Stimulated activated CD8-positive, alpha-beta memory T cell treated with anti-CD3 and anti-CD28 coated beads, Interleukin-4, amount 100 ng/mL, for 4 hours (primary cell): ENCODE measurements around the gene NTN1.
"Not testable (repeated sequence)": the region's sequence is repeated elsewhere in the genome, so short reads cannot be mapped to it uniquely, and the experiment has no call there.

Experiments used
- DNase-seq, 2 donors: peaks; one replicate each; pipeline ENCODE4 v3.0.0-alpha.2; 2020; ENCODE audit warnings: low read depth in 2 of 2, low spot score in 1 of 2

The NTN1 gene

DNA sequence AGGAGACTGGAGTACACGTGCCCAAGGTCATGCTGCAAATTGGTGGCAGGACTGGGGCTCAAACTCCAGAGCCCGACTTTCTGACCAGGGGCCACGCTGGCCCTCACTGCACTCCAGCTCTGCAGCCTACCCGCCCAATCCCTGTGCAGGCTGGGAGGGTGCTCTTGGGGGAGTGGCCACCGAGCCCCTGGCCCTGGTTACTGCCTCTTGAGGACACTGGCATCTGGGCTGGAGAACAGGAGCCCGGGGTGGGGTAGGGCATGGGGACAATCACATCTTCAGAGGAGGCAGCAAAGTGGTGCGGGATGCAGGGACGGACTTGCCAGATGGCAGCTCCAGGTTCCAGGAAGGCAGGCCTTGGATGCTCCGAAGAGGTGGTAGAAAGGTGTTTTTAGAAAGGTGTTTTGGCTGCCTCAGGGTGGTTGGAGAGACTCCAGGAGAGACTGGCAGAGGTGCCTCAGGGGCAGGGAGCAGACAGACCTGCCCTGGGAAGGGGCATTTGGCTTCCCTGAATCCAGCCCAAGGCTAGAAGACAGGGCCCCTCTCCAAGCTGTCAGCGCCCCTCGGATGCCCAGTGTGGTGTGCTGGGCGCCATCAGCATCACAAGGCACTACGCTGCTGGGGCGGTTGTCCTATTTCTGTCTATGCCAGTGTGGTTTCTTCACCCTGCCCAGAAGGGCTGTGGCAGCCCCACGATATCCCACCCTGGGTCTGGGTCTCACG is 220.6 kb downstream of the NTN1 start:
- no peak for DNase-seq

DNA sequence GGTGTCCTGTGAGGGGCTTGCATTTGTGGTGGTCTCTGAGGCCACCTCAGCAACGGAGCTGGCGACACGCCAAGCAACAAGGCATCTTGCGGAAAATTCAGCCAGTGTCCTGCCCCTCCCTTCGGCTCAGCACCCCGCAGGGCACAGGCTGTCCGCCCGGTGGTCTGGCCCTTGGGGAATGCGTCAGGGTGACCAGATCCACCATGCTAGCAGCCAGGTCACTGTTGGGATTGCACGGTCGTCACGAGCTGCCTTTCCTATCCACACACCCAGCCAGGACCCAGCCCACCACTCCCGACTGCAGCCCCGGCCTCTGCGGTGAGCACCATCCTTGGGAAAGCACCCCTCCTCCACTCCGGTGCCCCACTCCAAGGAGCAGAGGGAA is 221.2 kb downstream of the NTN1 start:
- no peak for DNase-seq

DNA sequence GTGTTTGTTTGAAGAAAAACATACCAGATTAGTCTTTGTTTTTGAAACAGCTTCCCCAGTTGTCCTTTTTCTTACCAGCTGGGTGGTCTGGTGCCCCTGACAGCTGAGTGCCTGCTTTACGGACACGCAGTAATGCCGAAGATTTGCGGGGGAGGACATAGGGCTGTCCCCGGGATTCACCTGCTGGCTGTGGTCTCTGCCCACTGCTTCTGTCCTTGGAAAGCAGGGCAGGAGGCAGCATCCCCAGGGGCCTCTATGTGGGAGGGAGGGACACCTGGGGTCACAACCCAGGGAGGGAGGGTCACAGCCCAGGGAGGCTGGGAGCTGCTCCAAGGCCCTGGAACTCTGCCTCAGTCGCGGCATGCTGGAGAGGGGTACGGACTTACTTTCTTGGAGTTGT is 221.7 kb downstream of the NTN1 start:
- no peak for DNase-seq

DNA sequence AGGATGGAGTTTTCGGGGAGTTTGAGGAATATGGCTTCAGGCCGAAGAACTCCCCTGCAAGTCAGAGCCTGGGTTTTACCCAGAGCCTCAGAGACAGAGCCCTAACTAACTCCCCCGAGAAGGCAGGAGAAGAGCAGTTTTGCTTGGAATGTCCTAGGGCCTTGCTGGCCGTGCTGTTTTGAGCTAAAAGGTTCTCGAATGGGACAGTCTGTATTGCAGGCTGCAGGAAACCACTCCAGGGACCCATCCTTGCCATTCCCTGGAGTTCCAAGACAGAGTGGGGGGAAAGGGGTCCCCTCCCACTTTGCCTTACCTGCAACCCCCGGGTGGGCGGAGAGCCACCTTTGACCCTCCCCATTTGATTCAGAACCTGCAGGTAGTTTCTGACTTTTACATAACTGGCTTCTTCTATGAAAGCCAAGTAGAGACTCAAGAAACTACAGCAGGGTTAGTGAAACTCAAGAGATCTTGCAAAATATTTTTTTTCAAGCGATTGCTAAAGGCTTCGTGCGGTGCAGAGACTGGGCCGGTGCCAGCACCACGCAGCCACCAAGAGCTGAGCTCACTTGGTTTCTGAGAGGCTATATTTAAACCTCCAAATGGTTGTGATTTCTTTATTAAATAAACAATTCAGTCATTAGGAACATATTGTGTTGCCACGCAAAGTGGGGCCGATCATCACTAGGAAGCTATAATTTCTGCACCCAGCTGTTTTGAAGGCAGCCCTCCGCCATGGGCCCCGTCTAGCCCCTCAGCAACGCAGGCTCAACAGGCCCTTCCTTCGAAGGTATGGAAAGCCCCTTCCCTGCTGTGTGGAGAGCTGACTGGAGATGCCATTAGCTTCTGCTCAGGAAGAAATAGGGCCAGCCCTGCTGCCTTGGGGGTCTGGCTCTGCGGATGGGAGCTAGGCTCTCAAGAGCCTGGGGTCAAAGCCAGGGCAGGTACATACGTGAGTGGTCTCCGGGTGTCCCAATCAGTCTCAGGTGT is 223.0 kb downstream of the NTN1 start:
- DNase-seq, result no peak

DNA sequence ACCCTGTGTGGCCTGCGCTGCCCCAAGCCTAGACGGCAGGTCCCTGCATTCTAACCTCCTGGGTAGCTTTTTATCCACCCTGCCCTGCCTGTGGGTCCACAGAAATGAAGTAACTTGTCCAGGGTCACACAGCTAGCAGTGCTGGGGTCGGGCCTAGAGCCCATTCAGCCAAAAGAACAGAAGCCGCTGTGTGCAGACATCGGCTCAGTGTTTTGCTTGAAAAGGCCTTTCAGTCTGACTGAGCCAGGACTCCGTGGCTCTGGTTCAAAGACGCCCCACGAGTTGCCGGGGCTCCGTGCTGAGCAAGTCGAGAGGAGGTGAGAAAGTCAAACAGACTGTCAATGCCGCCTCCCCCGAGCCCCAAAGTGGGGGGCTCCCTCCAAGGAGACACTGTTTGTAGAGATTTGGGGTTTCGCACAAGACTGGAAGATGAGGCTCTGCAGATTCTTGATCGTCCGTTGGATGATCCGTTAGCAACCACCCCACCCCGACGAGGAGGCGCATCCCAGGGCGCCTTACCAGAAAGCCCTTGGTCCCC is 226.2 kb downstream of the NTN1 start:
- no peak for DNase-seq

DNA sequence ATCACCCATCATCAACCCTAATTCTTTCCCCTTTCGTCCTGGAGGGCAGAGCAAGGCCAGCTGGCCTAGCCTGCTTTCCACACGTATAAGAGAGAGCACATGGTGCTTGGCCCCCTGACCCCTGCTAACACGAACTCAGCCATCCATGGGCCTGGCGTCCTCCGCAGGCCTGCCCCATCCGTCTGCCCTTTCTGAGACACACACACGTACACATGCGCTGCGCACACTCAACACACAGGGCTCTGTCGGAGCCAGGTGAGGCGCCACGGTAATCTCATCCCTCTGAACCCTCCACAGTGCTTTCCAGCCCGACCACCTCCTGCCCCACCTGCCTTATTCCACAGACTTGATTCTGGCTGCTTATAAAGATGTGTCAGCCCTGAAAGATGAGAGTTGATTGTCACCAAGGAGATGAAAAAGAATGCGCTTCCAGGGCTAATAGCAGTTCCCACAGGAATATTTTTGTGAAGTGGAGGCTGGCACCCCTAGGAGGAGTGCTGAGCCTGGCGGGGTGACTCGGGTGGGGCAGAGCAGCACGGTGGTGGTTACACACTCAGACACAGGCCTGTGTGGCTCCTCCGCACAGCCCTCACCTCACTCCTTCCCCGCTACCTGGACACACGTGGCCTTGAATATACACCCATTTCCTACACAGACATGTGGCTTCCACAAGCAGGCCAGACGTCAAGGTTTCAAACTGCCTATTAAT is 228.1 kb downstream of the NTN1 start:
- no peak for DNase-seq

DNA sequence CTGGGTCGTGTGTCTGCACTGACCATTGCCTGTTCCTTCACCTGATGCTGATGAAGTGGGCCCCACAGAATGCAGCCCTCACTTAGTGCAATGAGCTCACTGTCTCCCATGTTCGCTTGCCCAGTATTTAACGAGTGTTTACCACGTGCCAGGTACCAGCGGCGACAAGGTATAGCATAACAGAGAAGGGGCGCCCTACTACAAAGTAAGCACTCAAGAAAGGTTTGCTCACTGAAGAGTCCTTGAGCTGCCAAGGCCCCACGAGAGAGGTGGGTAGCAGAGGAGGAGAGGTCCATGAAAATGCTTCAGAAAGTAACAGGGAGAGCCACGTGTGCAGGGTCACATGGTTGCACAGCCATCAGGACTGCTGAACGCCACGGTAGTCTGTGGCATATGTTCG is 230.0 kb downstream of the NTN1 start:
- DNase-seq, result no peak

DNA sequence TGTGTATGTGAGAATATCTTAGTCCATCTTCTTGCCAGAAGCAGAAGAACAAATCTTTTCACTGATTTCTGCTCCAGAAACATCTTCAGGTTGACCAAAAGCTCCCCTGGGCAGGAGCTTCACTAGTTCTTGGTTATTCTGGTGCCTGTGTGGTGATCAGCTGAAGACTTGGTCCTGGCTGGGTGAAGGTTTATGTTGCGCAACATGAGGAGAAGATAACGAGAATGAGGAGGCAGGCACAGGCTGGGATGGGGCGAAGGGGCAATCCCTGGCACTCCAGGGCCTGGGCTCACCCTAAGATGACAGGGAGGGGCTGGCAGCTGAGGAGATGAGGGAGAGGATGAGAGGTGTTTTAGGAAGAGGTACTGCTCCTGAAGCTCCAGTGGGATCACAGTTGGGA is 232.0 kb downstream of the NTN1 start:
- no peak for DNase-seq

DNA sequence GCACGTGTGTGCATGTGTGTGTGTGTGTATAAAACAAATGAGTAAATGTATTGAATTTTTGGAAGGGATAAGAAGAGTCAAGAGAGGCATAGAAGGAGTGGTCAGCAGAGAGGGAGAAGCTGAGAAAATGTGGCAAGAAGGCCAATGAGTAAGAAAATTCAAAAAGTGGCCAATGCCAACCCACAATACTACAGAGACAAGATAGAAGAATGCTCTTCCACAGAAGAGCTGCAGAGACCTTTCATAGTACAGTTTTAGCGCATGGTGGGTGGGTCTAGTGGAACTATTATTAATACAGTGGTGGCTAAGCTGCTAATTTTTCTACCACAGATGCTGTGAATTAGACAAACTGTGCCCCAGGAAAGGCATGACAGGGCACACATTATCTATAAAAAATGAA is 233.5 kb downstream of the NTN1 start:
- no peak for DNase-seq

DNA sequence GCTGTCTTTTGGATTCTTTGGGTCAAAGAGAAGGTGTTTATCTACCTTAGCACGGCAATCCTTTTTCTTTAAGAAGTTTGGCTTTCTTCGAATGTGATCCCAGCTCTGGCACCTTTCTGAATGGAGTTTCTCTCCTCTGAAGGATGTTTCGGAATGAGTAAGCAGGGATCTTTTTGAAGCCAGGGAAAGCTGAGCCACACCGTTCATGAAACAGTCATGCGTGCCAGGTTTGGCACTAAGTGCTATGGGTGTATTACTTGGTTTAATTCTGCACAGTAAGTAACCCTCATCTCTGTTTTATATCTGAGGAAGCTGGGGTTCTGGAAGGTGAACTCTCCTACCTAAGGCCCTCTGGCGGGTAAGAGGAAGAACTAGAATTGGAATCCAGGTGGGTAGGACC is 234.5 kb downstream of the NTN1 start:
- no peak for DNase-seq

DNA sequence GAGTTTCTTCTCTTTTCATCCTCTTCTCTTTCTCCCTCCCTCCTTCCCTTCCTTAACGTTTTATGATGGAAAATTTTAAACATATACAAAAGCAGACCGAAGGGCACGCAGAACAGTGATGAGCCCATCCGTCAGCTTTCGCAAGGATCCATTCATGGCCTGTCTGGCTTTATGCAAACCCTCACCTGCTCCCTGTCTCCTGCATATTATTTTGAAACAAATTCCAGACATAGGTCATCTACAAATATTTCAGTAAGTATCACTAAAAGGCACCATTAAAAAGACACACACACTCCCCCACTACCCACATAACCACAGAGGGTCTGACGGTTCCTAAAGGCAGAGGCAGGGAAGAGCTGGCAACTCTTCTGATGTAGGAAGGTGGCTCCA is 235.0 kb downstream of the NTN1 start:
- DNase-seq, result no peak

DNA sequence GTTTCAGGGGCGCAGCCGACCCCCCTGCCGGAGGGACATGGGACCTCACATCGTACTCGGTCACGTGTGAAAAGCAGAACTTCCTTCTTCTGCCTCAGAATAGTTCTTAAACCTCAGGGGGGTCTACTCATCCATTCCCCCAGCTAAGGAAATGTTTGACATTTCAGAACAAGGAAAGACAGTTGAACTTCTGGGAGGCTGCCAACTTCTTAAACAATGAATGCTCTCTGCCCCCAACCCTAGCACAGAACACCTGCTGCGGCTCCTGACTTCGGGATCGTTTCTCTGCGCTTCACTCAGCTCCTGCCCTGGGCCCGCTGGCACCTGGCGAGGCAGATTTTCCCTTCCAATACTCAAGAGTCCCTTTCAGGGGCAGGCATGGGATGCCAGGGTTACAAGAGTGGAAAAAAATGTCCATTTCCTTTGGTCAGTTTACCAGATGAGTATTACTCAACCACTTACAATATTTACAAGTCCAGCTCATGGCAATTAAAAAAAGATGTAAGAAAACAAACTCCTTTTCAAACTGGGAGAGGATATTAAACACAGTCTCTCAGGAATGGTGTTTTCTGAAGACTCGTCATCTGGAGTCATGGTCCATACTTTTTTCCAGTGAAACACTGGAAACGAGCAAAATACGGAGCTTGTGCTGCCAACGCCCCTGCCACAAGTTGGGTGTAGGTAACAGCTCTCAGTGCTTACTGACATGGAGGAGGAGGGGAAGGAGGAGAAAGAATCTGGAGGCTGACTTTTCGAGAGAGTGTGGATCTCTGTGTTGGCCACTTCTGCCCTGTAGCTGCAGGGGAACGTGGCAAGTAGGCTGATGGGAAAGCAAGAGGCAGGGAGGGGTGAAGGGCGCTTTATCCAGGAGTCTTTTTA is 235.7 kb downstream of the NTN1 start:
- no peak for DNase-seq

DNA sequence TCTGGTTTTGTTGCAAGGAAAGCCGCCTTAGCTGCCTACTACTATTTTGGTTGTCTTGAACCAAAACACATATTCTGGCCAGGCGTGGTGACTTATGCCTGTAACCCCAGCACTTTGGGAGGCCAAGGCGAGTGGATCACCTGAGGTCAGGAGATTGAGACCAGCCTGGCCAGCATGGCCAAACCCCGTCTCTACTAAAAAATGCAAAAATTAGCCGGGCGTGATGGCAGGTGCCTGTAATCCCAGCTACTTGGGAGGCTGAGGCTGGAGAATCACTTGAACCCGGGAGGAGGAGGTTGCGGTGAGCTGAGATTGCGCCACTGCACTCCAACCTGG is 236.3 kb downstream of the NTN1 start:
- DNase-seq, result not testable (repeated sequence)

DNA sequence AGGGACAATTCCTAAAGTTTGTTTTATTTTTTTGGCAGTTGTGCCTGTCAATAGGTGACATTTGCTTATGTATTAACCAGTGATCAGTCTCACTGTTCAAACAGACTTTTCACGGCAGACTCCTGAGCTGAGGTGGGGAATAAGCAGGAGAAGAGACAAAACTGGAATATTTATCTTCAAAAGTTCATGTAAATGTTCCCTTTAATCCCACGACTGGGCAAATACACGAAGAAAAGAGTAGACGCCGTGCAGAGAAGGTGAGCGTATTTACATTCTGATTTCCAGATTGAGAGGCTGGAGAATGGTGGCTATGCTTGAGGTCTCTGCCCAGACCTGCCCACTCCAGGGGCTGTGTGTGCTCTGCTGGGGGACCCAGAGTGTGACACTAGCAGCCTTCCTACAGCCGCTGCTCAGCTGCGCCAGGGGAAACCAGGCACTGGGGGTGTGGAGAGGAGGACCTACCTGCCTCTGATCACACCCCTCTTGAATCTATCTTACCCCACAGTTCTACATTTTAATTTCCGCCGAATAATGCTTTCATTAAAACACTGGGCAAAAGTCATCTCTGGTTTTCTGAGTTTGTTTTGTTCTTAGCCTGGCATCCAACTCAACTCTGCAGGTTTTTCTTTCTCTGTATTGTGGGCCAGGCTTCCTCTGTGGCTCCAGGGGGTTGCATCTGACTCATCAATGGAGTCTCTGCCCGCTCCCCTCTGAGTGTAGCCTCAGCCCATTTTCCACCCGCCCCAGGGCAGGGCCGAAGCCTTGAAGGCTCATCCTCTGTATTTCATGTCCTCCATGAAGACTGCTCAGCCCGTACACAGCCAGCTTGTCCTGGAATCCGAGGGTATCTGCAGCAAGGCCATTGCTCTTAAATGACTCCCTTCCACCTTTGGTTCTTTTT is 237.1 kb downstream of the NTN1 start:
- no peak for DNase-seq

DNA sequence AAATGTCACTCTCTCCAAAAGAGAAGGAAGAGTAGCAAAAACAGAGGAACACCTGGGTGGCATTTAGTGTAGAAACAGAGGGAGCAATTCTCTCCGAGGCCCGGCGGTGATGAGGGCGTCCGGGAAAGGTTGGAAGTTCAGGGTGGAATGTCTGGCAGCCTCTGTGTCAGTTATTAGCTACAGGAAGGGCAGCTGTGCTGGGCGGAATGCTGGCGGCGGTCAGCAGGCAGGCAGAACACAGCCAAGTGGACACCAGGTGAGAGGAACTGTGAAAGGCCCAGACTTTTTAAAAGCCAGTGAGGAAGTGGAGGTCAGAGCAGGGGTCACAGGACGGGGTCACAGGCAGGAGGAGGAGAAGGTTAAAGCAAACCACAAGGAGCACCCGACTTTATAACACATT is 238.1 kb downstream of the NTN1 start:
- DNase-seq, result no peak

DNA sequence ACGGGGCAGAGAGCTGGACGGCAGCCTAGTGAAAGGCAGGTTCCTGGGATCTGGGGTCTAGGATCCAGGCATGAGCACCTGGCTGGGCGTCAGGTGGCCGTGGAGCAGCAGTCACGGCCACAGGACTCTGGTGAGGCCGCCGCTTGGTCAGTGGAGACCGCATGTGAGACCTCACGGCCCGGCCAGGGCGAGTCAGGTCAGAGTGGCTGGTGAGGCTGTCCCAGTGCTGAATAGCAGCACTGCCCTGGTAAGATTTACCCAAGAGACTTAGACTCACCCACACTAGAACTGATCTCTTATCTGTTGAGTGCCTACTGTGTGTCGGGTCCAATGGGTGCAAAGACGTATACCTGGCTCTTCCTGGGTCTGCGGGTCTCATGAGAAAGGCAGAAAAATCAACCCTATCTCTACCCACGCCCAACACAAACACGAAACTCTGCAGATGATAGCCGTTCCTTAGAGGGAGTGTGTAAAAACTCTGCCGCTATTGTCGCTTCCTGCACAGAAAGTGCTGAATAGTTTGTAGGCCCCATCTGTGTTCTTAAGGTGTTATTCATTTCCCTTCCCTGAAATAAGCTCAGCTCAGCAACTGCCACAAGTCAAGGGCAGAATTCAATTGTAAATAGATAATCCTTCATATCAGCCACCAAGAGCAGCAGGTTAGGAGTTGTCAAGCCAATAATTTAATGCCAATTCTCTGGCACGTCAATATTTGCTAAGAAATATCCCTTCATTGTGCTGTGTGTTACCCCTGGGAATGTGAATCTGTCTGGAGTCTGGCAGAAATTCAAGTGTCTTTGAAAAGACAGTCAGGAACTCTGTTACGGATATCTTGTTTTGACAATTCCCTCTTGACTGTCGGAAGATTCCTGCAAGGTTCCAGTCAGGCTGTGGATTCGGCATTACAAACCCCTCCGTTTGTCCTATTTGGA is 240.0 kb downstream of the NTN1 start:
- no peak for DNase-seq

DNA sequence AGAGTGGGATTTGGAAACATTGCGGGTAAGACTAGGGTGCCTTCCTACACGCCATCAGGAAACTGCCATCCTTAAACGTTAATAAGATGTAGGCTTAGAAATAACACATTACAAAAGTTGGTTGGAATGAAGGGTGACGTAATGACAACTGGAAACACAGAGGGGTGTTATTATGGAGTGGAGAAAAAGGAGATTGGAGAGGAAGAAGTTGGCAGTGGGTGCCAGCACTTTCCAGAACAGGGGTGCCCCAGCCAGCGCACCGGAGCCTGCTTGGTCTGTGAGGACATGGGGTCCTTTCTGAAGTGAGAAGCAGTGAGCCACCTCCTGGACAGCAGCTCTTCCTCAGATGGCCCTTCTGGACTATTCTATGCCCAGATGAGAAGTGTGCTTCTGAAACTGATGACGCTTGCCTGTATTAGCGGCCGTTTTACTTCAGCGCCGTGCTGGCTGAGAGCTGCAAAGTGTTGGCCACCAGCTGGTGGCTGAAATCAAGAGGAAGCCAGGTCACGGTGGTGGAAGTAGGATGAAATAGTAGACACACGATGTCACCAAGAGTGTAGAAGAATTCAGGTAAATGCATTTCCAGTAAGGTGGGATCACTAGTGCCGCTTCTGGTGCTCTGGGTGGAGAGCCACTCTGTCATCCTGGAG is 244.8 kb downstream of the NTN1 start:
- DNase-seq, result no peak

DNA sequence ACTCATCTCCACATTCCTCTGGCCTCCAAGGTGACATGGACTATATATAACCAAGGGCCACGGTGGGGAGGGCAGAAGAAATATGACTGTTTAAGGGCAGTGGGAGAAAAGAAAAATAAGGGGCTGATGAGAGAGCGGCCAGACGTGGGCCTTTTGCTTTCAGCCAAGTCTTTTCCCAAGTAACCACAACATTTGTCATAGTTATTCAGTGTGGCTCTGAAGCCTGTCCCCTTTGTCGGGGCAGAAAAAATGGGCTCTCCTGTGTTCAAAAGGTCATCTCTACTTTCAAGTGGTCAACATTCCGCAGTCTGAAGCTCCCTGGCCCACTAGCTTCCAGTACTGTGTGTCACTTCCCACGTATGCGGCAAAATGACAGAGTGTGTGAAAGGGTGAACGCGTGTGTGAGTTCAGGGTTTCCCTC is 245.4 kb downstream of the NTN1 start:
- DNase-seq, result no peak
